Natural killer cell (primary cell): ENCODE results near the gene PRKD3. TPM values are rescaled to one million over a fixed set of nuclear protein-coding genes. Genes with fewer than 3 reads are reported as not detected.

Experiments used
- ATAC-seq, 3 donors: fragments of 150-1000 bp in 2 of 3; fragments of 200-7000 bp in 1 of 3; cut with Tn5 transposase; 1 replicate in 1 of 3; 2 replicates in 2 of 3; pipeline ENCODE4 v1.10.0; 2021; ENCODE audit warnings: mild to moderate bottlenecking in 2 of 3, moderate library complexity in 2 of 3
- DNase-seq, 2 donors: peaks; one replicate each; pipeline versions ENCODE4 v3.0.0 to v3.0.0-alpha.2; 2013 to 2021; ENCODE audit warnings: mixed read lengths in 1 of 2
- H3K27ac ChIP-seq: one replicate; pipeline ENCODE4 v1.5.1; 2013; ENCODE audit warnings: mild to moderate bottlenecking, low read length
- H3K27me3 ChIP-seq: one replicate; pipeline ENCODE4 v1.6.1; 2013; ENCODE audit warnings: low read length; ENCODE audit not compliant: control insufficient read depth, insufficient read depth
- H3K36me3 ChIP-seq: one replicate; pipeline ENCODE4 v1.6.1; 2013; ENCODE audit warnings: low read length; ENCODE audit not compliant: control insufficient read depth, insufficient read depth
- H3K4me1 ChIP-seq: one replicate; pipeline ENCODE4 v1.6.1; 2013; ENCODE audit warnings: low read length; ENCODE audit not compliant: control insufficient read depth, insufficient read depth
- H3K4me3 ChIP-seq: one replicate; pipeline ENCODE4 v1.5.1; 2013; ENCODE audit warnings: low read length
- H3K9me3 ChIP-seq: one replicate; pipeline ENCODE4 v1.6.1; 2013; ENCODE audit warnings: low read length; ENCODE audit not compliant: control insufficient read depth, insufficient read depth
- H3K27ac Mint-ChIP-seq, 2 donors: one replicate each; pipeline ENCODE4 v1.8.0; 2022; ENCODE audit warnings: mild to moderate bottlenecking in 2 of 2, mixed read lengths in 2 of 2, moderate library complexity in 1 of 2
- H3K27me3 Mint-ChIP-seq, 2 donors: one replicate each; pipeline ENCODE4 v1.8.0; 2022; ENCODE audit warnings: low read depth in 2 of 2, mixed read lengths in 2 of 2
- H3K36me3 Mint-ChIP-seq: one replicate; pipeline ENCODE4 v1.8.0; 2022; ENCODE audit warnings: mixed read lengths
- H3K4me1 Mint-ChIP-seq, 2 donors: one replicate each; pipeline ENCODE4 v1.8.0; 2022; ENCODE audit warnings: mixed read lengths in 2 of 2
- H3K4me3 Mint-ChIP-seq: one replicate; pipeline ENCODE4 v1.8.0; 2022; ENCODE audit warnings: mild to moderate bottlenecking, moderate library complexity, mixed read lengths
- H3K9me3 Mint-ChIP-seq, 2 donors: one replicate each; pipeline ENCODE4 v1.8.0; 2022; ENCODE audit warnings: mixed read lengths in 2 of 2
- CTCF ChIP-seq: fragments of 200-600 bp; IDR thresholded peaks from one replicate; pipeline ENCODE4 v1.8.0; 2022; ENCODE audit warnings: antibody characterized with exemption
- WGBS: methylation state at CpG from one replicate; pipeline ENCODE4 v1.1.7; 2013; ENCODE audit warnings: missing lambda C conversion rate; ENCODE audit not compliant: insufficient coverage; 5-methylcytosine and 5-hydroxymethylcytosine counted together
- intact Hi-C: fragments of 100-400 bp; cut with micrococcal nuclease; formaldehyde crosslinking; loops from one replicate; pipeline ENCODE4 v1.14.2; 2022
- total RNA-seq, 4 donors: library from RNA; stranded (reverse); fragments of 120-200 nt in 1 of 4; gene quantifications; one replicate each; pipeline versions ENCODE4 v1.2.3 to v1.2.4, GENCODE V29; 2013 to 2022

PRKD3 gene
- total RNA-seq, 3 donors from 2014 or later (not counting 1 experiment from before 2014, with no cell fraction given): 64.4 to 76.2 (median 65.1) TPM

DNA sequence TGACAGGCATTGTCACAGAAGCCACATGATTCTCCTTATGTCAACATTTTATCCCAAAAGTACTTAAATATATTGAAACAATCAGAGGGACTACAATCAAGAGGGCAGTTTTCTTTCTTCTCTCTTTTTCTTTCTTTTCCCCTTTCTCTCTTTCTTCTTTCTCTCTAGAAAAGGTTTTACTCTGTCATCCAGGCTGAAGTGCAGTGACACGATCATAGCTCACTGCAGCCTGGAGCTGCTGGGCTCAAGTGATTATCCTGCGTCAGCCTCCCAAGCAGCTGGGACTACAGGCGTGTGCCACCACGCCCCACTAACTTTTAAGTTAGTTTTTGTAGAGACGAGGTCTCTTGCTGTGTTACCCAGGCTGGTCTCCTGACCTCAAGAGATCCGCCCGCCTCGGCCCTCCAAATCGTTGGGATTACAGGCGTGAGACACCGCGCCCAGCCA, 1.0 kb upstream of the PRKD3 start:
- Histone ChIP-seq H3K36me3 (no peaks in the 10 kb centered on the region), H3K4me1 (peaks cover 20% of the 10 kb centered on the region), H3K27ac (no peak overlapping the region), H3K27me3 (peaks cover 3% of the 10 kb centered on the region), H3K9me3 (no peaks in the 10 kb centered on the region), H3K4me3 (peak overlapping the region; percentile 82)
- intact Hi-C loops: loop anchor here (2.0 kb wide), 2 partner anchors 65 to 95 kb away; partner anchors contain the start of genes CEBPZ and NDUFAF7
- DNase-seq (no peak), ATAC-seq (no peak)
- Mint-ChIP-seq H3K4me1 (peaks cover 28 to 32% of the 10 kb centered on the region in 2 donors), H3K27me3 (peaks cover 10 to 19% of the 10 kb centered on the region in 2 donors), H3K27ac (peak overlapping the region; percentile 80 to 96), H3K4me3 (peak overlapping the region; percentile 84), H3K36me3 (no peaks in the 10 kb centered on the region), H3K9me3 (no peaks in the 10 kb centered on the region)
- no peak for TF ChIP-seq CTCF
- WGBS: 94% methylated on average over 12 of the region's 12 CpGs

GRCh38 chr2:37324536-37324785, 172 bp downstream of the PRKD3 start:
- H3K4me3 ChIP-seq: peak overlapping the region; percentile 82
- WGBS: under 1% methylated on average over 32 of the region's 33 CpGs
- peaks cover 3% of the 10 kb centered on the region for H3K27me3 ChIP-seq
- H3K27ac ChIP-seq: peak overlapping the region; percentile 80
- peaks cover 20% of the 10 kb centered on the region for H3K4me1 ChIP-seq
- Mint-ChIP-seq H3K27me3 (peaks cover 10 to 19% of the 10 kb centered on the region in 2 donors), H3K4me3 (peak overlapping the region; percentile 62), H3K36me3 (no peaks in the 10 kb centered on the region), H3K9me3 (no peaks in the 10 kb centered on the region), H3K4me1 (peaks cover 33 to 36% of the 10 kb centered on the region in 2 donors), H3K27ac (peak overlapping the region; percentile 96)
- no peaks in the 10 kb centered on the region for H3K36me3 ChIP-seq
- H3K9me3 ChIP-seq: no peaks in the 10 kb centered on the region
- intact Hi-C loops: loop anchor here (2.0 kb wide), 2 partner anchors 66 to 94 kb away; partner anchors contain the start of genes CEBPZ and NDUFAF7
- no peak for TF ChIP-seq CTCF
- DNase-seq: peak in 1 of 2 donors; percentile 86
- ATAC-seq: peak in 1 of 3 donors; percentile 91

DNA sequence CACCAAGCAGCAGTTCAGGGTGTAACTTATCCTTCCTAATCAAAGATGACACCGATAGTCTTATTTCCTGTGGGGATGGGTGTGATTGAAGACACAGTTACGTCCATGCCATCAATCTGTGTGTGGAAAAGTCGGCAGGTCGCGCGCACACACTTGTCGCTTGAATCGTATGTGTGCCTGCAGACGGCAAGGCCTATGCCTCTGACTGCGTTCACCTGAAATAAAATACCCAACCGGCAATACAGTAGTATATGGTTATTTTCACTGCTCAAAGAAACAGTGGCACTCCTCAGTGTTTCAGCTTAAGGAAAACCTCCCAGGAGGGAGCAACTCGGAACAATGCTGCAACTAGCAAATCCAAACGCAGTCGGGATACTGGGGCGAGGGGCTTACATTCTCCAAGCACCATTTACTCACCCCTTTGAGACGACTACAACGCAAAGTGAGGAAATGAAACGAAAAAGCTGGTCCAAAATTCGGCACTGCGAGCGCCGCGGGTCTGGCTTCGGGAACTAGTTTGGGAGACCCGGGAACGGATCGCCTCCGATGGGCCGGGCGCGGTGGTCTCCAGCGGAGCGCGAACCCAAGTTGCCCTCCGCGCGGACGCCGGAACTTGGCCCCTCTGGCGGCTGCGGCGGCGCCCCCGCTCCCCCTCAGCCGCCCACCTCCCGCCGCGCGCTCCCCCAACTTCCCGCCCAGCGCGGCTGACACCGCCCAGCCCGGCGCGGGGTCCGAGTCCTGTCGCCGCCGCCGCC, 675 bp downstream of the PRKD3 start:
- ATAC-seq (peak; percentile 30 to 57 (median 38)), DNase-seq (peak; percentile 45 to 71)
- Mint-ChIP-seq H3K36me3 (no peaks in the 10 kb centered on the region), H3K27ac (peak overlapping the region; percentile 96), H3K9me3 (no peaks in the 10 kb centered on the region), H3K4me1 (peaks cover 36% of the 10 kb centered on the region in 2 donors), H3K27me3 (peaks cover 10 to 19% of the 10 kb centered on the region in 2 donors), H3K4me3 (peak overlapping the region; percentile 97)
- H3K27me3 ChIP-seq: peaks cover 3% of the 10 kb centered on the region
- H3K4me3 ChIP-seq: peak overlapping the region; percentile 82
- intact Hi-C loops: loop anchor here (2.0 kb wide), 2 partner anchors 67 to 93 kb away; partner anchors contain the start of genes CEBPZ and NDUFAF7
- TF ChIP-seq CTCF: no peak
- H3K4me1 ChIP-seq: peaks cover 20% of the 10 kb centered on the region
- no peaks in the 10 kb centered on the region for H3K36me3 ChIP-seq
- WGBS: under 1% methylated on average over 49 of the region's 61 CpGs
- no peaks in the 10 kb centered on the region for H3K9me3 ChIP-seq
- peak overlapping the region; percentile 86 for H3K27ac ChIP-seq
